Epidermal melanocyte (primary cell): ENCODE measurements around the gene CTBP1.

Experiments
- DNase-seq: peaks from one replicate; pipeline ENCODE4 v3.0.0; 2011; ENCODE audit warnings: low spot score; ENCODE audit not compliant: insufficient read length

The CTBP1 gene

GRCh38 chr4:1164444-1164843 is 84.5 kb downstream of the CTBP1 start:
- DNase-seq = no peak

GRCh38 chr4:1164040-1164439 is 84.9 kb downstream of the CTBP1 start:
- DNase-seq = no peak
